GM12878 (cell line): ENCODE measurements around the gene RCC2. TPM values are rescaled to one million over a fixed set of nuclear protein-coding genes. Genes with fewer than 3 reads are reported as not detected.

ENCODE experiments used
- ATAC-seq: fragments of 200-7000 bp; cut with Tn5 transposase; 3 replicates; pipeline ENCODE4 v1.9.1; 2020; ENCODE audit warnings: mild to moderate bottlenecking, moderate library complexity
- BruUV-seq: library from RNA; stranded (reverse); fragments of 400-500 nt; replicated peaks from 2 replicates; lab custom pipeline; 2021; lab: Mats Ljungman, UMichigan
- CTCF ChIA-PET: fragments of 300-600 bp; sonication (Branson Sonifier 250); formaldehyde crosslinking; extraction: SDS; loops from one replicate; lab custom pipeline; 2021; ENCODE audit warnings: inconsistent platforms; lab: Yijun Ruan, JAX
- POLR2A ChIA-PET: fragments of 350-600 bp; formaldehyde crosslinking; extraction: SDS; loops from one replicate; lab custom pipeline; 2021; ENCODE audit warnings: inconsistent platforms; lab: Charles Lee
- RAD21 ChIA-PET: fragments of 300-600 bp; sonication (Branson Sonifier 250); formaldehyde crosslinking; loops from one replicate; lab custom pipeline; 2023; ENCODE audit warnings: antibody characterized with exemption; ENCODE audit not compliant: unreplicated experiment; lab: Charles Lee
- SMC1A ChIA-PET: fragments of 300-600 bp; sonication (Branson Sonifier 250); formaldehyde crosslinking; loops from one replicate; lab custom pipeline; 2023; ENCODE audit not compliant: unreplicated experiment, uncharacterized antibody; lab: Charles Lee
- DNase-seq: peaks from one replicate; pipeline ENCODE4 v3.0.0-alpha.2; 2011; ENCODE audit warnings: low read depth, low spot score
- FAIRE-seq: peaks from 3 replicates; lab custom pipeline; 2011; peaks lifted over from hg19 to GRCh38; lab: Jason Lieb, UNC
- H2AFZ ChIP-seq: 2 replicates; pipeline ENCODE4 v1.6.0; 2011; ENCODE audit warnings: low read depth, low read length, control low read depth; ENCODE audit not compliant: control insufficient read depth
- H3K27ac ChIP-seq: 2 replicates; pipeline ENCODE4 v1.5.1; 2011; ENCODE audit warnings: control low read depth; ENCODE audit not compliant: control insufficient read depth, insufficient read depth
- H3K27me3 ChIP-seq, 2 experiments: replicated peaks in 1 of 2; 2 replicates each; pipeline versions ENCODE4 v1.6.0 to v1.6.1; 2011; ENCODE audit warnings: low read length in 1 of 2; ENCODE audit not compliant: control insufficient read depth in 2 of 2, insufficient read depth in 2 of 2
- H3K36me3 ChIP-seq, 2 experiments: 2 replicates each; pipeline ENCODE4 v1.5.1; 2011; ENCODE audit warnings: low read length in 1 of 2; ENCODE audit not compliant: control insufficient read depth in 2 of 2, insufficient read depth in 2 of 2
- H3K4me1 ChIP-seq: 2 replicates; pipeline ENCODE4 v1.6.1; 2011; ENCODE audit warnings: mild to moderate bottlenecking, low read length, moderate library complexity, mixed read lengths; ENCODE audit not compliant: control insufficient read depth, insufficient read depth
- H3K4me2 ChIP-seq: 2 replicates; pipeline ENCODE4 v1.6.0; 2011; ENCODE audit warnings: control low read depth; ENCODE audit not compliant: control insufficient read depth, insufficient read depth
- H3K4me3 ChIP-seq: fragments of 200-600 bp; sonication (generic); 2 replicates; pipeline ENCODE4 v1.5.1; 2016
- H3K79me2 ChIP-seq: 2 replicates; pipeline ENCODE4 v1.6.0; 2011; ENCODE audit warnings: low read length; ENCODE audit not compliant: control insufficient read depth, insufficient read depth
- H3K9ac ChIP-seq: 2 replicates; pipeline ENCODE4 v1.8.0; 2011; ENCODE audit warnings: low read length, control low read depth, mixed read lengths; ENCODE audit not compliant: control insufficient read depth, insufficient read depth
- H3K9me3 ChIP-seq: replicated peaks from 3 replicates; pipeline ENCODE4 v1.5.1; 2011; ENCODE audit warnings: mild to moderate bottlenecking, low read length; ENCODE audit not compliant: control insufficient read depth, insufficient read depth
- H4K20me1 ChIP-seq: 2 replicates; pipeline ENCODE4 v1.6.0; 2011; ENCODE audit not compliant: control insufficient read depth, insufficient read depth
- CBX5 ChIP-seq: sonication (generic); IDR thresholded peaks from 2 replicates; pipeline ENCODE4 v1.6.1; 2016; ENCODE audit warnings: low read depth, moderate library complexity, mild to moderate bottlenecking, inconsistent platforms
- CEBPB ChIP-seq, 2 experiments: fragments of 150-350 bp in 1 of 2; IDR thresholded peaks; 2 replicates each; pipeline ENCODE4 v1.6.1; 2012 to 2014; ENCODE audit warnings: low read depth in 2 of 2, low read length in 2 of 2, borderline replicate concordance in 1 of 2, inconsistent platforms in 1 of 2
- CHD2 ChIP-seq: IDR thresholded peaks from 2 replicates; pipeline ENCODE4 v1.6.1; 2011; ENCODE audit warnings: low read depth, low read length, improper control_type of control experiment, borderline replicate concordance
- JUNB ChIP-seq: IDR thresholded peaks from 2 replicates; pipeline ENCODE4 v1.6.1; 2016; ENCODE audit warnings: antibody characterized with exemption, mild to moderate bottlenecking
- MEF2A ChIP-seq: IDR thresholded peaks from 2 replicates; pipeline ENCODE4 v1.6.1; 2011; ENCODE audit warnings: low read depth, mild to moderate bottlenecking, low read length, moderate library complexity; ENCODE audit not compliant: insufficient read depth
- SPI1 ChIP-seq: IDR thresholded peaks from 2 replicates; pipeline ENCODE4 v1.6.1; 2011; ENCODE audit warnings: low read depth, mild to moderate bottlenecking, low read length, moderate library complexity, borderline replicate concordance; ENCODE audit not compliant: insufficient read depth
- ZNF274 ChIP-seq: IDR thresholded peaks from one replicate; pipeline ENCODE4 v1.8.0; 2011; ENCODE audit not compliant: insufficient read length, insufficient read depth
- WGBS: methylation state at CpG from one replicate; pipeline ENCODE4 v1.1.6; 2016; ENCODE audit warnings: low lambda C conversion rate; ENCODE audit not compliant: insufficient replicate concordance, insufficient coverage; ENCODE audit errors: missing lambda C conversion rate; 5-methylcytosine and 5-hydroxymethylcytosine counted together
- in situ Hi-C: fragments of 300-500 bp; cut with MboI; formaldehyde crosslinking; loops from 9 replicates; pipeline ENCODE4 v1.14.3; 2018; ENCODE audit warnings: mixed read lengths
- intact Hi-C: fragments of 100-400 bp; cut with micrococcal nuclease; formaldehyde crosslinking; loops from one replicate; pipeline ENCODE4 v1.14.2; 2022; ENCODE audit not compliant: unreplicated experiment
- polyA plus RNA-seq, 11 experiments: library from polyadenylated mRNA; depleted of rRNA in 4 of 11; unstranded in 6 of 11; stranded (reverse) in 5 of 11; fragments of >200 nt; fragmentation: Nextera tagmentation in 4 of 11; fragmentation: Illumina TruSeq in 1 of 11; extraction: Ambion mirVana in 4 of 11; extraction: Trizol in 1 of 11; gene quantifications; 1 replicate in 1 of 11; 2 replicates in 10 of 11; pipeline versions ENCODE4 v1.2.1 to v1.2.3, GENCODE V29; 2011 to 2016; ENCODE audit warnings: inconsistent platforms in 2 of 11, missing spikeins in 2 of 11, low read depth in 1 of 11
- total RNA-seq, 4 experiments: library from RNA; depleted of rRNA in 3 of 4; stranded (reverse); fragments of >200 nt in 3 of 4; fragmentation: Illumina TruSeq in 1 of 4; extraction: Trizol in 1 of 4; gene quantifications; 2 replicates each; pipeline versions ENCODE4 v1.2.1 to v1.2.3, GENCODE V29; 2013 to 2021
- TF ChIP-seq, protein P1 (sequence below): fragments of 450-650 bp; IDR thresholded peaks from 2 replicates; pipeline ENCODE4 v1.6.1; 2017; ENCODE audit warnings: antibody characterized with exemption, mild to moderate bottlenecking, moderate library complexity
- TF ChIP-seq, protein P2 (sequence below): IDR thresholded peaks from 2 replicates; pipeline ENCODE4 v1.6.1; 2011; ENCODE audit warnings: low read depth, low read length, improper control_type of control experiment, borderline replicate concordance

RCC2 gene
- total and polyA plus RNA-seq, 10 of the 15 experiments (the other 5 are each of a cell fraction or from before 2014, with no cell fraction given): 10.7 to 176 (median 85.5) TPM

DNA sequence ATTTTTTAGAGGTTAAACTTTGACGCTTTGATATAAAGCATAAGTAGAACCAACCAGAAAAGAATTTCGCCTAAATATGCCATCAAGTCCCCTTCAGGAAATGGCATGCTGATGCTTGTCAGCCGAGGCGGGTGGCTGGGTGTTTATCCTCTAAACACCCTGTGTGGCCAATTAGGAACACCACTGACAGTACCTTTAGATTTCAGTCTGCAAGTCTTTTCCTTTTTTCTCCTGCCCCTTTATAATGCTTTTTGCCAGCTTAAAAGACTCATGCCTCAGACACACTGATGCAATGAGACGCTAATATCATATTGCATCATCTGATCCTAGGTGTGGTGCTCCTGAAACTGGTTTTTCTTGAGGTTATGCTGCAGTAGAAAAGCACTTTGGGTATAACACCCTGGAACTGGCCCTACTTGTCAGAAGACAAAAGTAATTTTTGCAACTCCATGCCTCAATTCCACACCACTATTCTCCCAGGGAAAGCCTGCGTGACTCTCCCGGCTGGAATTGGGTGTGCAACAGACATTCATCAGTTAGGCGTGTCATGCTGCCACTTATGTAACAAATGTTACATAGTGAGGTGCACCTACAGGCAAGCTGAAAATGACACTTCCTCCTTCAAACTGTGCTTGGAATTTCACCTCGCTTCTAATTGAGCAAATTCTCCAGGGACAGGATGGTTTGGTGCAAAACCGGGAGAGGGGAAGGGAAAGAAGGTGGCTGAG lies 2.0 kb upstream of the RCC2 start:
- 0 out of 2 replicates have a peak, but pooled peaks cover 3% of the 10 kb centered on the region for H4K20me1 ChIP-seq
- no peak for FAIRE-seq
- intact Hi-C loops (no loop called here), in situ Hi-C loops (no loop called here)
- peaks cover 25% of the 10 kb centered on the region for H3K79me2 ChIP-seq
- ChIA-PET SMC1A (interaction anchor here (0.7 to 1.0 kb wide), 2 partner anchors 10 to 36 kb away, joined by 3 read pairs; no protein-coding TSS in a partner anchor), POLR2A (no interaction called here), RAD21 (no interaction called here), CTCF (interaction anchor here (0.9 to 1.4 kb wide), 3 partner anchors 10 to 145 kb away, joined by 3 to 4 read pairs (median 3); no protein-coding TSS in a partner anchor)
- no peak for ATAC-seq
- peaks cover 22% of the 10 kb centered on the region for H3K4me1 ChIP-seq
- WGBS: 40% methylated on average over 10 of the region's 10 CpGs
- no peaks in the 10 kb centered on the region for H3K9me3 ChIP-seq
- peak overlapping the region; percentile 11; the same call in 1 of the 2 replicates for H2AFZ ChIP-seq
- H3K4me3 ChIP-seq: 0 out of 2 replicates have a peak overlapping the region, but pooled peaks have one; percentile 28
- H3K4me2 ChIP-seq: peak overlapping the region; percentile 59; the same call in 1 of the 2 replicates
- H3K36me3 ChIP-seq: 0 out of 4 replicates have a peak, but pooled peaks cover under 1 to 5% of the 10 kb centered on the region in 2 experiments
- BruUV-seq: no TSS peak
- H3K9ac ChIP-seq: no peak overlapping the region; the same call in 1 of the 2 replicates
- H3K27ac ChIP-seq: no peak overlapping the region; the same call in 1 of the 2 replicates
- TF ChIP-seq CHD2: no peak
- TF ChIP-seq MEF2A: 0 out of 2 replicates have a peak, but pooled peaks have one; percentile 36
- peak; percentile 41 for TF ChIP-seq JUNB
- no peak for TF ChIP-seq ZNF274
- TF ChIP-seq CBX5: no peak
- TF ChIP-seq, protein P1, sequence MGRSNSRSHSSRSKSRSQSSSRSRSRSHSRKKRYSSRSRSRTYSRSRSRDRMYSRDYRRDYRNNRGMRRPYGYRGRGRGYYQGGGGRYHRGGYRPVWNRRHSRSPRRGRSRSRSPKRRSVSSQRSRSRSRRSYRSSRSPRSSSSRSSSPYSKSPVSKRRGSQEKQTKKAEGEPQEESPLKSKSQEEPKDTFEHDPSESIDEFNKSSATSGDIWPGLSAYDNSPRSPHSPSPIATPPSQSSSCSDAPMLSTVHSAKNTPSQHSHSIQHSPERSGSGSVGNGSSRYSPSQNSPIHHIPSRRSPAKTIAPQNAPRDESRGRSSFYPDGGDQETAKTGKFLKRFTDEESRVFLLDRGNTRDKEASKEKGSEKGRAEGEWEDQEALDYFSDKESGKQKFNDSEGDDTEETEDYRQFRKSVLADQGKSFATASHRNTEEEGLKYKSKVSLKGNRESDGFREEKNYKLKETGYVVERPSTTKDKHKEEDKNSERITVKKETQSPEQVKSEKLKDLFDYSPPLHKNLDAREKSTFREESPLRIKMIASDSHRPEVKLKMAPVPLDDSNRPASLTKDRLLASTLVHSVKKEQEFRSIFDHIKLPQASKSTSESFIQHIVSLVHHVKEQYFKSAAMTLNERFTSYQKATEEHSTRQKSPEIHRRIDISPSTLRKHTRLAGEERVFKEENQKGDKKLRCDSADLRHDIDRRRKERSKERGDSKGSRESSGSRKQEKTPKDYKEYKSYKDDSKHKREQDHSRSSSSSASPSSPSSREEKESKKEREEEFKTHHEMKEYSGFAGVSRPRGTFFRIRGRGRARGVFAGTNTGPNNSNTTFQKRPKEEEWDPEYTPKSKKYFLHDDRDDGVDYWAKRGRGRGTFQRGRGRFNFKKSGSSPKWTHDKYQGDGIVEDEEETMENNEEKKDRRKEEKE: no peak
- TF ChIP-seq, protein P2, sequence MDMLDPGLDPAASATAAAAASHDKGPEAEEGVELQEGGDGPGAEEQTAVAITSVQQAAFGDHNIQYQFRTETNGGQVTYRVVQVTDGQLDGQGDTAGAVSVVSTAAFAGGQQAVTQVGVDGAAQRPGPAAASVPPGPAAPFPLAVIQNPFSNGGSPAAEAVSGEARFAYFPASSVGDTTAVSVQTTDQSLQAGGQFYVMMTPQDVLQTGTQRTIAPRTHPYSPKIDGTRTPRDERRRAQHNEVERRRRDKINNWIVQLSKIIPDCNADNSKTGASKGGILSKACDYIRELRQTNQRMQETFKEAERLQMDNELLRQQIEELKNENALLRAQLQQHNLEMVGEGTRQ: no peak
- TF ChIP-seq SPI1: peak; percentile 29; the same call in 1 of the 2 replicates
- peak in 1 of 2 experiments; percentile 18; a peak in 1 of 4 replicates for TF ChIP-seq CEBPB (IDR thresholded peaks at IDR 0.05; ENCODE audit: borderline replicate concordance in 1 of 2, low read depth in 2 of 2, low read length in 2 of 2)
- TF ChIP-seq, all 136 proteins: peak for 4
- H3K27me3 ChIP-seq: no peaks in the 10 kb centered on the region
- no peak for DNase-seq
